Natural killer cell treated with Interleukin-12 subunit alpha and Interleukin-12 subunit beta and Interleukin-15 and Interleukin-18, amount 100 ng/mL, for 72 hours (primary cell): ENCODE measurements around the gene CRACDL. TPM values are rescaled to one million over a fixed set of nuclear protein-coding genes. Genes with fewer than 3 reads are reported as not detected.

ENCODE experiments used
- ATAC-seq, 2 donors: fragments of 150-1000 bp; cut with Tn5 transposase in 1 of 2; sonication (Bioruptor Pico), chemical (Tn5 transposase) in 1 of 2; 2 replicates each; pipeline ENCODE4 v1.10.0; 2021
- DNase-seq: peaks from one replicate; pipeline ENCODE4 v3.0.0; 2022; ENCODE audit warnings: low spot score
- H3K27ac Mint-ChIP-seq, 2 donors: 1 replicate in 1 of 2; 2 replicates in 1 of 2; pipeline ENCODE4 v1.8.0; 2022; ENCODE audit warnings: mixed read lengths in 2 of 2, mild to moderate bottlenecking in 1 of 2, moderate library complexity in 1 of 2
- H3K27me3 Mint-ChIP-seq, 2 donors: 1 replicate in 1 of 2; 2 replicates in 1 of 2; pipeline ENCODE4 v1.8.0; 2022; ENCODE audit warnings: mixed read lengths in 2 of 2
- H3K36me3 Mint-ChIP-seq: one replicate; pipeline ENCODE4 v1.8.0; 2022; ENCODE audit warnings: mixed read lengths
- H3K4me1 Mint-ChIP-seq, 2 donors: 1 replicate in 1 of 2; 2 replicates in 1 of 2; pipeline ENCODE4 v1.8.0; 2022; ENCODE audit warnings: low read depth in 2 of 2, mixed read lengths in 2 of 2, mild to moderate bottlenecking in 1 of 2
- H3K4me3 Mint-ChIP-seq: one replicate; pipeline ENCODE4 v1.8.0; 2022; ENCODE audit warnings: mixed read lengths
- H3K9me3 Mint-ChIP-seq: 2 replicates; pipeline ENCODE4 v1.8.0; 2022; ENCODE audit warnings: mixed read lengths
- total RNA-seq, 2 donors: library from RNA; stranded (reverse); gene quantifications; one replicate each; pipeline ENCODE4 v1.2.3, GENCODE V29; 2022

The CRACDL gene
- total RNA-seq, 2 donors from 2014 or later, result 0.22 TPM; not detected in 1

DNA sequence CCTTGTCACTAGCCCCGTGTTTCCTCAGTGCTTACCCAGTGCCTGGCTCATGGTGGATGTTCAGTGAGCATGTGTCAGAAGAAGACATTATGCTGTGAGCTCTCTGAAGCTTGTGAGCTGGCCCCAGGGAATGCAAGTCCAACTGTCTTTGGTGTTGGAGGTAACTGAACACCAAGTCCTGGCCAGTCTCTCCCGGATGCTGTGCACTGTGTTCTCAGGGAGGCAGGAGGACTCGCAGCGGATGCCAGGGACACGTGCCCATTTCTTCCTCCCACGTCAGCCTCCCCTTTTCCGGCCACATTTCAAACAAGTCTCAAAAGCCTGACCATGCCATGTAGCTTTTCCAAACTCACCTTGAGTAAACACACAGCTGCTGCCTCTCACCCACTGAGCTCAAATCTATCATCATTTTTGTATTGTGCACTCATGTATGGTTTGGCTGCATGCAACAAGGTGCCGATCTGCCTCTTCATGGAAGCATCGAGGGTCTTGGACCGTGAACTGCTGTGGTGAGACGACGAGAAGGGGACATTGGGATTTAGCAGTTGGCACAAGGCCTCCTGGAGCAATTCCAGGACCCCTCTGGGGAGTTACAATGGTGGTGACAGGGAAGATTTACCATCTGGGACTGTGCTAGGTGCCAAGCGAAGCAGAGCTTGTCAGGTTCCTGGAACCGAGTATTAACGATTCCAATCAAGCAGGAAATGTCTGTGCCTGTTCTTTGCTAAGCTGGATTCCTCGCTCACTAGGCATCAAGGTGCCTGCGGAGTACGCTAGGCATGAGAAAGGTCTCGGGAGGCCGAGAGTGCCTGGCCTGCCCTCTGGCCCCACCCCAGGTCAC, 160.7 kb downstream of the CRACDL start:
- Mint-ChIP-seq H3K27me3 (no peaks in the 10 kb centered on the region), H3K27ac (no peak overlapping the region), H3K9me3 (no peaks in the 10 kb centered on the region), H3K4me1 (peaks cover 24 to 26% of the 10 kb centered on the region in 2 donors), H3K36me3 (no peaks in the 10 kb centered on the region), H3K4me3 (no peak overlapping the region)
- DNase-seq (no peak), ATAC-seq (no peak)

GRCh38 chr2:98773907-98774306, 162.1 kb downstream of the CRACDL start:
- peak overlapping the region; percentile 92 to 94 for H3K27ac Mint-ChIP-seq
- H3K4me3 Mint-ChIP-seq, result no peak overlapping the region
- ATAC-seq, result no peak
- no peaks in the 10 kb centered on the region for H3K36me3 Mint-ChIP-seq
- no peak for DNase-seq
- H3K9me3 Mint-ChIP-seq, result no peaks in the 10 kb centered on the region
- H3K4me1 Mint-ChIP-seq, result peaks cover 32 to 35% of the 10 kb centered on the region in 2 donors
- H3K27me3 Mint-ChIP-seq, result no peaks in the 10 kb centered on the region

DNA sequence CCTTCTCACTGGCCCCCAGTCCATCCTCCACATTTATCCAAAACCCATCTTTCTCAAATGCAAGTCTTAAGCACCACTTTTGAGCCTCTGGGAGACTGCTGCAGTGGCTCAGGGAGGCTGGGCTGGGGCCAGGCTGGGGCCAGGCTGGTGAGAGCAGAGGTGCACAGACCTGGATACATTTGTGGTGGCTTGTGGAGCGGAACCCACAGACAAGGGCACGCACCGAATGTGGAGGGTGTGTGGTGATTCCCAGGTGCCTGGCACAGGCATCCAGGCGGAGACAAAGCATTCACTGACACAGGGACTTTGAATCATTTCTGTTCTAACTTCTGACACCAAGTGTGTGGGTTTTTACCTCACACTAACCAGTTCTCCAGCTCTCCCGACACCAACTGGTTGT, 162.9 kb downstream of the CRACDL start:
- DNase-seq, result no peak
- ATAC-seq, result no peak
- Mint-ChIP-seq H3K9me3 (no peaks in the 10 kb centered on the region), H3K27me3 (no peaks in the 10 kb centered on the region), H3K36me3 (no peaks in the 10 kb centered on the region), H3K27ac (peak overlapping the region; percentile 92 to 94), H3K4me3 (peak overlapping the region; percentile 83), H3K4me1 (peaks cover 40 to 43% of the 10 kb centered on the region in 2 donors)

DNA sequence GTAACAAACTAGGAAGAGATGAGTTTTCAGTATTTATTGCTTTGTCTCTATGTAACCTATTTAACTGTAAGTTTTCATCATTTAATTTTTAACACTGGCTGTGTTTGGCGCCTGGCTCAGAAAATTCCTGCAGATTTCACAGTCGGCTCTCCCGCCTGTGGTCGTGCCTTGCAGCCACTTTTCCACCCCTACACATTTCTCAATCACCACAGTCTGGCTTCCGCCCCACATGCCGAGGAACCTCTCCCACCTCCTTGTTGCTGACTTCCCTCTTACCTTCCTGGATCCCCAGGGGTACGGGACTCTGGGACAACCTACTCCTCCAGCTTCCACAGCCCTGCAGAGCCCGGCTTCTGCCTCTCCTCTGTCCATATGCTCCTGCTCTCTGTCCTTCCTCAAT, 163.5 kb downstream of the CRACDL start:
- peak overlapping the region; percentile 92 to 94 for H3K27ac Mint-ChIP-seq
- DNase-seq (no peak), ATAC-seq (no peak)
- H3K27me3 Mint-ChIP-seq, result no peaks in the 10 kb centered on the region
- peak overlapping the region; percentile 83 for H3K4me3 Mint-ChIP-seq
- no peaks in the 10 kb centered on the region for H3K36me3 Mint-ChIP-seq
- peaks cover 40 to 43% of the 10 kb centered on the region in 2 donors for H3K4me1 Mint-ChIP-seq
- H3K9me3 Mint-ChIP-seq, result no peaks in the 10 kb centered on the region

GRCh38 chr2:98771721-98772524, 164.1 kb downstream of the CRACDL start:
- H3K4me3 Mint-ChIP-seq, result peak overlapping the region; percentile 83
- ATAC-seq (peak; percentile 70 to 80), DNase-seq (no peak)
- no peaks in the 10 kb centered on the region for H3K27me3 Mint-ChIP-seq
- no peaks in the 10 kb centered on the region for H3K9me3 Mint-ChIP-seq
- H3K36me3 Mint-ChIP-seq, result no peaks in the 10 kb centered on the region
- H3K4me1 Mint-ChIP-seq, result peaks cover 40 to 43% of the 10 kb centered on the region in 2 donors
- peak overlapping the region; percentile 92 to 94 for H3K27ac Mint-ChIP-seq

DNA sequence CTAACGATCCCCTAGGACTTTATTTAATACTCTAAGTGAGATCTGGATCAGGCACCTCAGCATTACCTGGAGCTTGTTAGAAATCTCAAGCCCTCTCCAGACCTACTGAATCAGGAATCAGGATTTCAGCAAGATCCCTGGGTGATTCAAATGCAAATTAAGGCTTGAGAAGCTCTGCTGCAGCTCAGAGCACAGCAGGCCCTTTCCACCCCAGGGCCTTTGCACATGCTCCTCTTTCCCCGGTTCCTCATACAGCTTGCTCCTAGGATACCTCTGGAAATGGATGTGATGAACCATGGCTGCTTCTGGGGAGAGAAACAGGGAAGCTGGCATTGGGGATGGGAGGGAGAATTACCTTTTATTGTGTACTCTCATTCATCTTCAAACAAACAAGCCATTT, 164.8 kb downstream of the CRACDL start:
- Mint-ChIP-seq H3K27ac (peak overlapping the region; percentile 92 to 94), H3K27me3 (no peaks in the 10 kb centered on the region), H3K9me3 (no peaks in the 10 kb centered on the region), H3K4me3 (peak overlapping the region; percentile 83), H3K4me1 (peaks cover 43% of the 10 kb centered on the region in 2 donors), H3K36me3 (no peaks in the 10 kb centered on the region)
- no peak for ATAC-seq
- no peak for DNase-seq

- DNase-seq (no peak), ATAC-seq (no peak)
- Mint-ChIP-seq H3K4me1 (peaks cover 43% of the 10 kb centered on the region in 2 donors), H3K36me3 (no peaks in the 10 kb centered on the region), H3K27me3 (no peaks in the 10 kb centered on the region), H3K9me3 (no peaks in the 10 kb centered on the region), H3K4me3 (peak overlapping the region; percentile 83), H3K27ac (peak overlapping the region; percentile 24 to 94)
These were observed 166.2 kb downstream of the CRACDL start for GRCh38 chr2:98769784-98770183.

- H3K27ac Mint-ChIP-seq, result peak overlapping the region; percentile 68 to 80
- peaks cover 43% of the 10 kb centered on the region in 2 donors for H3K4me1 Mint-ChIP-seq
- no peaks in the 10 kb centered on the region for H3K36me3 Mint-ChIP-seq
- no peak for DNase-seq
- H3K27me3 Mint-ChIP-seq, result no peaks in the 10 kb centered on the region
- no peak for ATAC-seq
- no peaks in the 10 kb centered on the region for H3K9me3 Mint-ChIP-seq
- H3K4me3 Mint-ChIP-seq, result peak overlapping the region; percentile 55
These were observed 166.9 kb downstream of the CRACDL start for GRCh38 chr2:98769114-98769476.

DNA sequence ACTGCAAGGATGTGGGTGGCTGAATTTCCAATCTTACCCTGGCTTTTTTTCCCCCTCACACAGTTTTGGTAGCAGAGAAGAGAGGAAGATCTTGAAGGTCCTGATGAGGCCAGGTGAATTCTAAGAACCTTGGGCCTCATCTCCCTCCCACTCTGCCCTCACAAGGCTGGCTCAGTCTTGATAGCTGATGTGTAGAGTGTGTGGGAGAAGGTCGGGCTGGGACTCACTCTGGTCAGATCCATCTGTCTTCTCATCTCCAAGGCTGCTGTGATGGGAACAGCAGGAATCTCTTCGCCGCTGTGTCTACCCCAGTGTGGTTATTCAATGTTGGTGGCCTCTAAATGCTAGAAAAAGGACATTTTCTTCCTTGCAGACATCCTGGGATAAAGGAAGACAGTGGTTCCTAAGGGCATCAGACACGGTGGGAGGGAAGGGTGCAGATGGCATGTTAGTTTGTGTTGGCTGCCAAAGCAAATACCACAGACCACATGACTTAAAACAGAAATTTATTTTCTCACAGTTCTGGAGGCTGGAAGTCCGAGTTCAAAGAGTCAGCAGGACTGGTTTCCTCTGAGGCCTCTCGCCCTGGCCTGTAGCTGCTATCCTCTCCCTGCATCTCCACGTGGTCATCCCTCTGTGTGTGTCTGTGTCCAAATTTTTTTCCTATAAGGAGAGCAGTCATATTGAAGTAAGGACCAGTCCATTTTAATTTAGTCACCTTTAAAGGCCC, 167.5 kb downstream of the CRACDL start:
- Mint-ChIP-seq H3K9me3 (no peaks in the 10 kb centered on the region), H3K4me1 (peaks cover 43 to 46% of the 10 kb centered on the region in 2 donors), H3K27ac (peak overlapping the region; percentile 68 to 80), H3K36me3 (no peaks in the 10 kb centered on the region), H3K27me3 (no peaks in the 10 kb centered on the region), H3K4me3 (peak overlapping the region; percentile 55)
- ATAC-seq (peak; percentile 2 to 61), DNase-seq (no peak)

GRCh38 chr2:98764499-98764898, 171.5 kb downstream of the CRACDL start:
- no peak for ATAC-seq
- Mint-ChIP-seq H3K9me3 (no peaks in the 10 kb centered on the region), H3K27ac (no peak overlapping the region), H3K36me3 (no peaks in the 10 kb centered on the region), H3K4me3 (no peak overlapping the region), H3K4me1 (peaks cover 22 to 25% of the 10 kb centered on the region in 2 donors), H3K27me3 (no peaks in the 10 kb centered on the region)
- DNase-seq, result no peak

DNA sequence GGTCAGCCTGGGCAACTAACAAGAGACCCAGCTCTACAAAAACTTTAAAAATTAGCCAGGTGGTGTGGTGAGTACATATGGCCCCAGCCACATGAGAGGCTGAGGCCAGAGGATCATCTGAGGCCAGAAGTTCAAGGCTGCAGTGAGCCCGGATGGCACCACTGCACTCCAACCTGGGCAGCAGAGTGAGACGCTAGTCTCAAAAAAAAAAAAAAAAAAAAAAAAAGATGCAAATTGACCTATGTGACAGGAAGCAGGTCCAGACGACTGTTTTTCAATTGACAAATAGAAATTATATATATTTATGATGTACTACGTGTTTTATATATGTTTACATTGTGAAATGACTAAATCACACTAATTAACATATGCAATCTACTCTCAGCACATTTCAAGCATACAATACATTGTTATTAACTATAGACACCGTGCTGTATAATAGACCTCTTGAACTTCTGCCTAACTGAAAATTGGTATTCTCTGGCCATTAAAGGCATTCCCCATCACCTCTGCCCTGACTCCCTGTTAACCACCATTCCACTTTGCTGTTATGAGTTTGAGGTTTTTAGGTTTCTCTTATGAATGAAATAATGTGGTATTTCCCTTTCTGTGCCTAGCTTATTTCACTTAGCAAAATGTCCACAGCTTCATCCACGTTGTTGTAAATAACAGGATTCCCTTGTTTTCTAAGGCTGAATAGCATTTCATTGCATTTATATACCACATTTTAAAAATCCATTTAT, 172.6 kb downstream of the CRACDL start:
- ATAC-seq (no peak), DNase-seq (no peak)
- H3K4me3 Mint-ChIP-seq, result no peak overlapping the region
- no peak overlapping the region for H3K27ac Mint-ChIP-seq
- peaks cover 16 to 18% of the 10 kb centered on the region in 2 donors for H3K4me1 Mint-ChIP-seq
- H3K36me3 Mint-ChIP-seq, result no peaks in the 10 kb centered on the region
- no peaks in the 10 kb centered on the region for H3K27me3 Mint-ChIP-seq
- no peaks in the 10 kb centered on the region for H3K9me3 Mint-ChIP-seq

DNA sequence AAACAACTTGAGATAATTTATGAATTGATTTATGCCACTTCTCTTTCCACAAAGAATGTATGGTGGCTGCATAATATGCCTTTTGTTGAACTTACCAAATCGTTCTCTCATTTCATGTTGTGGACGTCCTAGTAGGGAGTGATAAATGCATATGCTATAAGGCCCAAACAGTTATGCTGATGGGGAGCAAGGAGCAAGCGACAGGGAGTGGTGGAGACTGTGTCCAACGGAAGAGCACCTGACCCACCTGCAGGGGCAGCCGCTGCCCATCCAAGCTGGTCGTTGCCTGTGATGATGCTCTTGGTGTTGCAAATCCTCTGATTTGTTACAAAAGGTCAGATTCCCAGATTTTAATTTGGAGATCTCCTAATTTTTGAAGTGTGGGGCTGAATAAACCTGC, 174.1 kb downstream of the CRACDL start:
- ATAC-seq, result no peak
- H3K4me1 Mint-ChIP-seq, result peaks cover 27 to 30% of the 10 kb centered on the region in 2 donors
- H3K36me3 Mint-ChIP-seq, result no peaks in the 10 kb centered on the region
- no peak for DNase-seq
- no peaks in the 10 kb centered on the region for H3K9me3 Mint-ChIP-seq
- no peak overlapping the region for H3K4me3 Mint-ChIP-seq
- H3K27ac Mint-ChIP-seq, result peak overlapping the region in 1 of 2 donors; percentile 36
- no peaks in the 10 kb centered on the region for H3K27me3 Mint-ChIP-seq

DNA sequence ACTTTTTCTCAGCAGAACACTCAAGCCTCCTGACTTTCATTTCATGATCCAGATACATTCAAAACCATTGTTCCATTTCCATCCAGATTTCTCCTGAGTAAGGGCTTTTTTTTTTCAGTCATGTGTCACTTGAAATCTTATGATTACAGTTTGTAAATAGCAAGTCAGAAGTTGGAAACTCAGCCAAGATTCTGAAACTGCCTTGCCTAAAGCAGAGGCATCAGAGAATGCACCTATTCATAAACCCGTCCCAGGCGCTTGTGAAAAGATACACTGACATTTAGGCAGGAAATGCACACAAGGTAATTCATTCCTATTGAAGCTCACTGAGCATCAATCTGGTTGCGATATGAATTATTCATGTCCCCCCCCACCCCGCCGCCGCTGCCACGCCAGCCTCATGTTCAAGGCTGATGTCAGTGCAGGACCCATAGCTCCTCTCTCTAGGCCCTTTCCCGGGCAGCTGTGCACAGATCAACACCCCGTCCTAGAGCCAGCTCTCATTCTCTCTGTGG, 174.7 kb downstream of the CRACDL start:
- H3K4me1 Mint-ChIP-seq, result peaks cover 24 to 30% of the 10 kb centered on the region in 2 donors
- no peak overlapping the region for H3K4me3 Mint-ChIP-seq
- no peaks in the 10 kb centered on the region for H3K9me3 Mint-ChIP-seq
- no peaks in the 10 kb centered on the region for H3K27me3 Mint-ChIP-seq
- DNase-seq (no peak), ATAC-seq (no peak)
- no peaks in the 10 kb centered on the region for H3K36me3 Mint-ChIP-seq
- H3K27ac Mint-ChIP-seq, result peak overlapping the region in 1 of 2 donors; percentile 36
